ENCODE data around the gene FAAH.

GRCh38 chr1:46401154-46401913 lies 7.2 kb downstream of the FAAH start:
- TF ChIP-seq CTCF (IDR thresholded peaks at IDR 0.05 in 2 of 3, conservative IDR thresholded peaks at IDR 0.05 in 1 of 3; ENCODE audit: borderline replicate concordance in 1 of 3, insufficient read depth in 1 of 3, low read depth in 2 of 3, low read length in 2 of 3): no peak
- no peak for TF ChIP-seq YY1 (IDR thresholded peaks at IDR 0.05; ENCODE audit: extremely low read depth, insufficient replicate concordance, low read depth, low read length)
- TF ChIP-seq SIN3A (IDR thresholded peaks at IDR 0.05; ENCODE audit: low read depth): no peak
- TF ChIP-seq POLR2AphosphoS5 (IDR thresholded peaks at IDR 0.05; ENCODE audit: low read depth, low read length): no peak
- TF ChIP-seq CEBPB (IDR thresholded peaks at IDR 0.05; ENCODE audit: low read depth): no peak
- TF ChIP-seq REST (IDR thresholded peaks at IDR 0.05; ENCODE audit: low read depth): no peak
- no peak for TF ChIP-seq JUND (IDR thresholded peaks at IDR 0.05)
- no peak for TF ChIP-seq MAX (IDR thresholded peaks at IDR 0.05)
